Measurements from ENCODE around the gene OXSR1.

The OXSR1 gene

GRCh38 chr3:38297537-38297936 is 132.2 kb downstream of the OXSR1 start:
- Histone ChIP-seq H3K9me3 (ENCODE audit: control insufficient read depth, low read length) (no peaks in the 10 kb centered on the region), H3K27ac (no peak overlapping the region), H3K4me1 (no peaks in the 10 kb centered on the region), H3K4me3 (ENCODE audit: low read depth, low read length) (no peak overlapping the region), H3K9ac (no peak overlapping the region), H3K36me3 (ENCODE audit: control insufficient read depth, insufficient read depth, low read length) (no peaks in the 10 kb centered on the region), H3K4me2 (ENCODE audit: low read length) (no peak overlapping the region), H3K79me2 (no peaks in the 10 kb centered on the region), H3K27me3 (ENCODE audit: control insufficient read depth, insufficient read depth, low read length) (no peaks in the 10 kb centered on the region), H2AFZ (no peak overlapping the region)
- no peak for TF ChIP-seq CTCF (IDR thresholded peaks at IDR 0.05)

- Histone ChIP-seq H3K9me3 (ENCODE audit: control insufficient read depth, low read length) (no peaks in the 10 kb centered on the region), H3K27ac (no peak overlapping the region), H3K36me3 (ENCODE audit: control insufficient read depth, insufficient read depth, low read length) (no peaks in the 10 kb centered on the region), H3K4me1 (no peaks in the 10 kb centered on the region), H3K4me2 (ENCODE audit: low read length) (no peak overlapping the region), H2AFZ (no peak overlapping the region), H3K79me2 (no peaks in the 10 kb centered on the region), H3K9ac (no peak overlapping the region), H3K27me3 (ENCODE audit: control insufficient read depth, insufficient read depth, low read length) (no peaks in the 10 kb centered on the region), H3K4me3 (ENCODE audit: low read depth, low read length) (no peak overlapping the region)
- peak; percentile 18 for TF ChIP-seq CTCF (IDR thresholded peaks at IDR 0.05)
These were observed 132.8 kb downstream of the OXSR1 start for GRCh38 chr3:38297947-38298711.

Data from parathyroid adenoma (tissue), 2 donors.